Measurements from ENCODE around the gene BID. TPM values are rescaled to one million over a fixed set of nuclear protein-coding genes. Genes with fewer than 3 reads are reported as not detected.

BID gene
- total and polyA plus RNA-seq, 10 of the 15 experiments (the other 5 are each of a cell fraction or from before 2014, with no cell fraction given) = 7.9 to 241 (median 136) TPM

DNA sequence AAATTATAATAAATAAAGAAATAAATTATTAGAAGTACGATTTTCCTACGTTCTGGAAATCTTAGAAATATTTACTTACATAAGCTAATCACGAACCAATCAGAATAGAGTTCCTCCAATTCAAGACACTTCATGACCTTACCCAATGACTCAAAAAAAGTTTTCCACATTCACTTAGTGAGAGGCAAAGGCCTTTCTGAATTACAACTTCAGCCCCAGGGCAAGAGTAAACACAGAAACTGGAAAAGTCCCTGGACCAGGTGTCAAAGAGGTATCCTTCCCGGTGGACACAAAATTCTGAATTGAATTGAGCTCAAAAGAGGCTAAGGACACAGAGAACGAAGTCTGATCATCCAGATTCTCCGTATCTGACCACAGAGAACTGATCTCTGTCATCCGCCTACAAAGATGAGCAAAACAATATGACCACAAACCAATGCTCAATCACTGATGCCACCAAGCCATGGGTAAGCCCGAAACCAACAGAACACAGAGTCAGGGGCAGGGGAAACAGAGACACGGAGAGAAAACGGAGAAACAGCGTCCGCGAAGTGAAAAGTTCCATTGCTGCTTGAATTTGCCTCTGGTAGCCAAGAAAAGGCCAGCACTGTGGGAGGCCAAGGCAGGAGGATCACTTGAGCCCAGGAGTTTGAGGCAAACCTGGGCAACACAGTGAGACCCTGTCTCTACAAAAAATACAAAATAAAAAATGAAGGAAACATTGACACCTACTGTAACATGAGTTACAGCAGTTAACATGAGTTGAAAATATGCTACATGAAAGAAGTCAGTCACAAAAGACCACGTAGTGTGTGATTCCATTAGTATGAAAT is 6.8 kb downstream of the BID start (continued):
- TF ChIP-seq MTA2 (IDR thresholded peaks at IDR 0.05; ENCODE audit: low read depth) = peak; percentile 82
- no peak for TF ChIP-seq FOS (IDR thresholded peaks at IDR 0.05; ENCODE audit: borderline replicate concordance, extremely low read depth, insufficient read length)
- TF ChIP-seq, protein P1, sequence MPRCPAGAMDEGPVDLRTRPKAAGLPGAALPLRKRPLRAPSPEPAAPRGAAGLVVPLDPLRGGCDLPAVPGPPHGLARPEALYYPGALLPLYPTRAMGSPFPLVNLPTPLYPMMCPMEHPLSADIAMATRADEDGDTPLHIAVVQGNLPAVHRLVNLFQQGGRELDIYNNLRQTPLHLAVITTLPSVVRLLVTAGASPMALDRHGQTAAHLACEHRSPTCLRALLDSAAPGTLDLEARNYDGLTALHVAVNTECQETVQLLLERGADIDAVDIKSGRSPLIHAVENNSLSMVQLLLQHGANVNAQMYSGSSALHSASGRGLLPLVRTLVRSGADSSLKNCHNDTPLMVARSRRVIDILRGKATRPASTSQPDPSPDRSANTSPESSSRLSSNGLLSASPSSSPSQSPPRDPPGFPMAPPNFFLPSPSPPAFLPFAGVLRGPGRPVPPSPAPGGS (IDR thresholded peaks at IDR 0.05; ENCODE audit: borderline replicate concordance, insufficient read depth, low read depth, low read length, poor library complexity, severe bottlenecking) = peak; percentile 88
- TF ChIP-seq IKZF1 (conservative IDR thresholded peaks at IDR 0.05) = peak; percentile 76
- no peak for TF ChIP-seq POLR2AphosphoS5 (IDR thresholded peaks at IDR 0.05; ENCODE audit: low read length)
- no peak for TF ChIP-seq CBX5 (IDR thresholded peaks at IDR 0.05; ENCODE audit: low read depth)
- TF ChIP-seq EED (IDR thresholded peaks at IDR 0.05; ENCODE audit: low read depth) = peak; percentile 97
- 0 out of 2 replicates have a peak, but pooled peaks have one; percentile 38 for TF ChIP-seq CREB1 (IDR thresholded peaks at IDR 0.05; ENCODE audit: low read depth)
- TF ChIP-seq, protein P2, sequence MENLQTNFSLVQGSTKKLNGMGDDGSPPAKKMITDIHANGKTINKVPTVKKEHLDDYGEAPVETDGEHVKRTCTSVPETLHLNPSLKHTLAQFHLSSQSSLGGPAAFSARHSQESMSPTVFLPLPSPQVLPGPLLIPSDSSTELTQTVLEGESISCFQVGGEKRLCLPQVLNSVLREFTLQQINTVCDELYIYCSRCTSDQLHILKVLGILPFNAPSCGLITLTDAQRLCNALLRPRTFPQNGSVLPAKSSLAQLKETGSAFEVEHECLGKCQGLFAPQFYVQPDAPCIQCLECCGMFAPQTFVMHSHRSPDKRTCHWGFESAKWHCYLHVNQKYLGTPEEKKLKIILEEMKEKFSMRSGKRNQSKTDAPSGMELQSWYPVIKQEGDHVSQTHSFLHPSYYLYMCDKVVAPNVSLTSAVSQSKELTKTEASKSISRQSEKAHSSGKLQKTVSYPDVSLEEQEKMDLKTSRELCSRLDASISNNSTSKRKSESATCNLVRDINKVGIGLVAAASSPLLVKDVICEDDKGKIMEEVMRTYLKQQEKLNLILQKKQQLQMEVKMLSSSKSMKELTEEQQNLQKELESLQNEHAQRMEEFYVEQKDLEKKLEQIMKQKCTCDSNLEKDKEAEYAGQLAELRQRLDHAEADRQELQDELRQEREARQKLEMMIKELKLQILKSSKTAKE (IDR thresholded peaks at IDR 0.05; ENCODE audit: low read depth, poor library complexity, severe bottlenecking) = peak; percentile 92
- TF ChIP-seq RFX5 (IDR thresholded peaks at IDR 0.05; ENCODE audit: low read depth, low read length) = no peak
- TF ChIP-seq SP1 (IDR thresholded peaks at IDR 0.05; ENCODE audit: low read depth, low read length) = peak; percentile 61
- no peak for TF ChIP-seq NR2C1 (IDR thresholded peaks at IDR 0.05)
- TF ChIP-seq, protein P3, sequence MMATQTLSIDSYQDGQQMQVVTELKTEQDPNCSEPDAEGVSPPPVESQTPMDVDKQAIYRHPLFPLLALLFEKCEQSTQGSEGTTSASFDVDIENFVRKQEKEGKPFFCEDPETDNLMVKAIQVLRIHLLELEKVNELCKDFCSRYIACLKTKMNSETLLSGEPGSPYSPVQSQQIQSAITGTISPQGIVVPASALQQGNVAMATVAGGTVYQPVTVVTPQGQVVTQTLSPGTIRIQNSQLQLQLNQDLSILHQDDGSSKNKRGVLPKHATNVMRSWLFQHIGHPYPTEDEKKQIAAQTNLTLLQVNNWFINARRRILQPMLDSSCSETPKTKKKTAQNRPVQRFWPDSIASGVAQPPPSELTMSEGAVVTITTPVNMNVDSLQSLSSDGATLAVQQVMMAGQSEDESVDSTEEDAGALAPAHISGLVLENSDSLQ (IDR thresholded peaks at IDR 0.05) = peak; percentile 51
- TF ChIP-seq, protein P4, sequence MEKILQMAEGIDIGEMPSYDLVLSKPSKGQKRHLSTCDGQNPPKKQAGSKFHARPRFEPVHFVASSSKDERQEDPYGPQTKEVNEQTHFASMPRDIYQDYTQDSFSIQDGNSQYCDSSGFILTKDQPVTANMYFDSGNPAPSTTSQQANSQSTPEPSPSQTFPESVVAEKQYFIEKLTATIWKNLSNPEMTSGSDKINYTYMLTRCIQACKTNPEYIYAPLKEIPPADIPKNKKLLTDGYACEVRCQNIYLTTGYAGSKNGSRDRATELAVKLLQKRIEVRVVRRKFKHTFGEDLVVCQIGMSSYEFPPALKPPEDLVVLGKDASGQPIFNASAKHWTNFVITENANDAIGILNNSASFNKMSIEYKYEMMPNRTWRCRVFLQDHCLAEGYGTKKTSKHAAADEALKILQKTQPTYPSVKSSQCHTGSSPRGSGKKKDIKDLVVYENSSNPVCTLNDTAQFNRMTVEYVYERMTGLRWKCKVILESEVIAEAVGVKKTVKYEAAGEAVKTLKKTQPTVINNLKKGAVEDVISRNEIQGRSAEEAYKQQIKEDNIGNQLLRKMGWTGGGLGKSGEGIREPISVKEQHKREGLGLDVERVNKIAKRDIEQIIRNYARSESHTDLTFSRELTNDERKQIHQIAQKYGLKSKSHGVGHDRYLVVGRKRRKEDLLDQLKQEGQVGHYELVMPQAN (conservative IDR thresholded peaks at IDR 0.05) = no peak
- TF ChIP-seq, protein P5, sequence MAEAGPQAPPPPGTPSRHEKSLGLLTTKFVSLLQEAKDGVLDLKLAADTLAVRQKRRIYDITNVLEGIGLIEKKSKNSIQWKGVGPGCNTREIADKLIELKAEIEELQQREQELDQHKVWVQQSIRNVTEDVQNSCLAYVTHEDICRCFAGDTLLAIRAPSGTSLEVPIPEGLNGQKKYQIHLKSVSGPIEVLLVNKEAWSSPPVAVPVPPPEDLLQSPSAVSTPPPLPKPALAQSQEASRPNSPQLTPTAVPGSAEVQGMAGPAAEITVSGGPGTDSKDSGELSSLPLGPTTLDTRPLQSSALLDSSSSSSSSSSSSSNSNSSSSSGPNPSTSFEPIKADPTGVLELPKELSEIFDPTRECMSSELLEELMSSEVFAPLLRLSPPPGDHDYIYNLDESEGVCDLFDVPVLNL (IDR thresholded peaks at IDR 0.05; ENCODE audit: low read depth, low read length) = no peak
- TF ChIP-seq, protein P6, sequence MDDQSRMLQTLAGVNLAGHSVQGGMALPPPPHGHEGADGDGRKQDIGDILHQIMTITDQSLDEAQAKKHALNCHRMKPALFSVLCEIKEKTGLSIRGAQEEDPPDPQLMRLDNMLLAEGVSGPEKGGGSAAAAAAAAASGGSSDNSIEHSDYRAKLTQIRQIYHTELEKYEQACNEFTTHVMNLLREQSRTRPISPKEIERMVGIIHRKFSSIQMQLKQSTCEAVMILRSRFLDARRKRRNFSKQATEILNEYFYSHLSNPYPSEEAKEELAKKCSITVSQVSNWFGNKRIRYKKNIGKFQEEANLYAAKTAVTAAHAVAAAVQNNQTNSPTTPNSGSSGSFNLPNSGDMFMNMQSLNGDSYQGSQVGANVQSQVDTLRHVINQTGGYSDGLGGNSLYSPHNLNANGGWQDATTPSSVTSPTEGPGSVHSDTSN (IDR thresholded peaks at IDR 0.05; ENCODE audit: insufficient replicate concordance, low read depth, low read length) = peak; percentile 59
- TF ChIP-seq EGR1 (IDR thresholded peaks at IDR 0.05; ENCODE audit: borderline replicate concordance in 1 of 2, low read depth in 2 of 2, low read length in 2 of 2) = no peak
- TF ChIP-seq SMARCA5 (IDR thresholded peaks at IDR 0.05) = peak; percentile 78
- TF ChIP-seq TCF12 (IDR thresholded peaks at IDR 0.05; ENCODE audit: low read depth, low read length) = no peak
- peak; percentile 64; the same call in 1 of the 2 replicates for TF ChIP-seq JUND (IDR thresholded peaks at IDR 0.05; ENCODE audit: low read depth, low read length)
- 0 out of 2 replicates have a peak, but pooled peaks have one; percentile 15 for TF ChIP-seq ZNF217 (IDR thresholded peaks at IDR 0.05)

Data from GM12878 (cell line).